Tibial nerve (tissue), 3 donors: Measurements from ENCODE around the gene MMRN1.

Source experiments
- CTCF ChIP-seq, 5 experiments: fragments of 200-600 bp in 3 of 5; fragments of 450-650 bp in 2 of 5; sonication (generic) in 3 of 5; IDR thresholded peaks; one replicate each; pipeline ENCODE4 v1.5.1; 2016 to 2019; ENCODE audit warnings: antibody characterized with exemption in 5 of 5, mild to moderate bottlenecking in 3 of 5, moderate library complexity in 2 of 5
- POLR2A ChIP-seq, 2 donors: fragments of 450-650 bp; IDR thresholded peaks; one replicate each; pipeline ENCODE4 v1.6.1; 2017; ENCODE audit warnings: antibody characterized with exemption in 2 of 2, mild to moderate bottlenecking in 2 of 2, moderate library complexity in 2 of 2

- no peak for TF ChIP-seq CTCF (IDR thresholded peaks at IDR 0.05)
- TF ChIP-seq POLR2A (IDR thresholded peaks at IDR 0.05), result no peak
These were observed 46.9 kb upstream of the MMRN1 start for GRCh38 chr4:89847571-89848325.
